MCF 10A (cell line): ENCODE results near the gene SEMA3A. TPM values are rescaled to one million over a fixed set of nuclear protein-coding genes. Genes with fewer than 3 reads are reported as not detected.

Experiments used
- BruUV-seq: library from RNA; stranded (reverse); fragments of 400-500 nt; replicated peaks from 2 replicates; lab custom pipeline; 2021; lab: Mats Ljungman, UMichigan
- CTCF ChIA-PET: fragments of 300-600 bp; sonication (Branson Sonifier 250); formaldehyde crosslinking; extraction: SDS; loops from one replicate; lab custom pipeline; 2021; ENCODE audit warnings: antibody characterized with exemption, inconsistent platforms; lab: Yijun Ruan, JAX
- POLR2A ChIA-PET: fragments of 300-600, 350-650 bp; sonication (Branson Sonifier 250); formaldehyde crosslinking; extraction: SDS; loops from one replicate; lab custom pipeline; 2020; ENCODE audit warnings: antibody characterized with exemption, inconsistent platforms; lab: Yijun Ruan, JAX
- DNase-seq: peaks from one replicate; pipeline ENCODE4 v3.0.0-alpha.2; 2018; ENCODE audit not compliant: unreplicated experiment
- H3K27ac Mint-ChIP-seq: one replicate; pipeline ENCODE4 v1.8.0; 2022; ENCODE audit warnings: mild to moderate bottlenecking, low read depth, mixed read lengths; ENCODE audit not compliant: unreplicated experiment
- H3K27me3 Mint-ChIP-seq: one replicate; pipeline ENCODE4 v1.8.0; 2022; ENCODE audit warnings: mixed read lengths; ENCODE audit not compliant: insufficient read depth, unreplicated experiment
- H3K36me3 Mint-ChIP-seq: one replicate; pipeline ENCODE4 v1.8.0; 2022; ENCODE audit warnings: mild to moderate bottlenecking, moderate library complexity, mixed read lengths; ENCODE audit not compliant: insufficient read depth, unreplicated experiment
- H3K4me1 Mint-ChIP-seq: one replicate; pipeline ENCODE4 v1.8.0; 2022; ENCODE audit warnings: mixed read lengths; ENCODE audit not compliant: insufficient read depth, unreplicated experiment
- H3K4me3 Mint-ChIP-seq: one replicate; pipeline ENCODE4 v1.8.0; 2022; ENCODE audit warnings: mild to moderate bottlenecking, moderate library complexity, mixed read lengths; ENCODE audit not compliant: unreplicated experiment
- H3K9me3 Mint-ChIP-seq: one replicate; pipeline ENCODE4 v1.8.0; 2022; ENCODE audit warnings: mixed read lengths; ENCODE audit not compliant: unreplicated experiment
- CTCF ChIP-seq: fragments of 200-600 bp; IDR thresholded peaks from one replicate; pipeline ENCODE4 v1.8.0; 2022; ENCODE audit warnings: antibody characterized with exemption, mild to moderate bottlenecking; ENCODE audit not compliant: unreplicated experiment
- intact Hi-C: fragments of 100-400 bp; cut with micrococcal nuclease; formaldehyde crosslinking; loops from 2 replicates; pipeline ENCODE4 v1.14.1; 2022
- total RNA-seq: library from RNA; stranded (reverse); gene quantifications from 2 replicates; pipeline ENCODE4 v1.2.3, GENCODE V29; 2022

The SEMA3A gene
- total RNA-seq, 1 experiment from 2014 or later, result 3.2 TPM

GRCh38 chr7:83930262-83930661, 264.3 kb downstream of the SEMA3A start:
- Mint-ChIP-seq H3K36me3 (no peaks in the 10 kb centered on the region), H3K4me1 (no peaks in the 10 kb centered on the region), H3K4me3 (no peak overlapping the region), H3K27me3 (no peaks in the 10 kb centered on the region), H3K9me3 (no peaks in the 10 kb centered on the region), H3K27ac (no peak overlapping the region)
- ChIA-PET CTCF (interaction anchor here (0.6 to 13.9 kb wide), 3 partner anchors 18 to 1095 kb away, joined by 3 to 324 read pairs (median 3); no protein-coding TSS in a partner anchor), POLR2A (no interaction called here)
- intact Hi-C loops, result loop anchor here (10.0 kb wide), 1 partner anchor 1925 kb away; no protein-coding TSS in a partner anchor
- no TSS peak for BruUV-seq
- no peak for DNase-seq
- TF ChIP-seq CTCF, result no peak

- Mint-ChIP-seq H3K9me3 (no peaks in the 10 kb centered on the region), H3K27ac (no peak overlapping the region), H3K36me3 (no peaks in the 10 kb centered on the region), H3K4me3 (no peak overlapping the region), H3K27me3 (peaks cover 1% of the 10 kb centered on the region), H3K4me1 (no peaks in the 10 kb centered on the region)
- DNase-seq, result peak; percentile 28
- no TSS peak for BruUV-seq
- CTCF ChIA-PET, result interaction anchor here (1.5 to 1.9 kb wide), 2 partner anchors 10 kb away, joined by 5 to 9 read pairs; no protein-coding TSS in a partner anchor
- intact Hi-C loops, result no loop called here
- POLR2A ChIA-PET, result no interaction called here
- TF ChIP-seq CTCF, result no peak
These were observed 268.7 kb downstream of the SEMA3A start for GRCh38 chr7:83925860-83926259.

- CTCF ChIA-PET, result interaction anchor here (0.5 to 0.8 kb wide), 2 partner anchors 21 to 278 kb away, joined by 3 to 4 read pairs; no protein-coding TSS in a partner anchor
- Mint-ChIP-seq H3K4me1 (no peaks in the 10 kb centered on the region), H3K9me3 (no peaks in the 10 kb centered on the region), H3K27me3 (peaks cover 33% of the 10 kb centered on the region), H3K4me3 (no peak overlapping the region), H3K36me3 (no peaks in the 10 kb centered on the region), H3K27ac (no peak overlapping the region)
- DNase-seq, result no peak
- POLR2A ChIA-PET, result no interaction called here
- intact Hi-C loops, result no loop called here
- no peak for TF ChIP-seq CTCF
- BruUV-seq, result no TSS peak
These were observed 272.5 kb downstream of the SEMA3A start for GRCh38 chr7:83921941-83922607.

- H3K27ac Mint-ChIP-seq, result no peak overlapping the region
- BruUV-seq, result no TSS peak
- ChIA-PET CTCF (interaction anchor here (0.5 kb wide), 1 partner anchor 20 kb away, joined by 4 read pairs; no protein-coding TSS in a partner anchor), POLR2A (no interaction called here)
- TF ChIP-seq CTCF, result no peak
- H3K36me3 Mint-ChIP-seq, result no peaks in the 10 kb centered on the region
- H3K4me1 Mint-ChIP-seq, result no peaks in the 10 kb centered on the region
- no peak overlapping the region for H3K4me3 Mint-ChIP-seq
- no peak for DNase-seq
- H3K9me3 Mint-ChIP-seq, result no peaks in the 10 kb centered on the region
- intact Hi-C loops, result no loop called here
- H3K27me3 Mint-ChIP-seq, result peaks cover 40% of the 10 kb centered on the region
These were observed 273.2 kb downstream of the SEMA3A start for GRCh38 chr7:83921271-83921940.
